ENCODE measurements around the gene CACHD1. TPM values are rescaled to one million over a fixed set of nuclear protein-coding genes. Genes with fewer than 3 reads are reported as not detected.

Gene CACHD1
- polyA plus RNA-seq, 1 donor from 2014 or later: 12.7 TPM

- Histone ChIP-seq H3K27me3 (ENCODE audit: insufficient read depth, low read depth, low read length) (no peaks in the 10 kb centered on the region), H3K79me2 (replicated peaks; ENCODE audit: insufficient read depth, low read length) (peaks cover 6% of the 10 kb centered on the region), H3K9me3 (ENCODE audit: low read length) (no peaks in the 10 kb centered on the region), H4K20me1 (ENCODE audit: insufficient read depth) (no peaks in the 10 kb centered on the region), H3K4me2 (ENCODE audit: low read length) (no peak overlapping the region), H3K9ac (ENCODE audit: low read length) (no peak overlapping the region), H3K4me3 (ENCODE audit: low read length) (no peak overlapping the region), H2AFZ (ENCODE audit: low read depth, low read length) (no peak overlapping the region), H3K36me3 (ENCODE audit: insufficient read depth, low read length) (no peaks in the 10 kb centered on the region), H3F3A (ENCODE audit: insufficient read depth, low read length, poor library complexity, severe bottlenecking) (no peaks in the 10 kb centered on the region), H3K9me2 (ENCODE audit: insufficient read depth, low read length) (no peaks in the 10 kb centered on the region), H3K27ac (ENCODE audit: low read length) (peak overlapping the region; percentile 23)
- TF ChIP-seq RAD21 (conservative IDR thresholded peaks at IDR 0.05): no peak
- no peak for TF ChIP-seq TAF1 (IDR thresholded peaks at IDR 0.05; ENCODE audit: low read depth)
- TF ChIP-seq CTCF (IDR thresholded peaks at IDR 0.05; ENCODE audit: poor library complexity, severe bottlenecking): no peak
- no peak for TF ChIP-seq EZH2 (IDR thresholded peaks at IDR 0.05; ENCODE audit: borderline replicate concordance, insufficient read depth, low read length, poor library complexity, severe bottlenecking)
- no peak for TF ChIP-seq MXI1 (conservative IDR thresholded peaks at IDR 0.05; ENCODE audit: poor library complexity, severe bottlenecking)
- no peak for TF ChIP-seq REST (IDR thresholded peaks at IDR 0.05; ENCODE audit: borderline replicate concordance)
- no peak for TF ChIP-seq EP300 (conservative IDR thresholded peaks at IDR 0.05; ENCODE audit: poor library complexity, severe bottlenecking)
- no peak for TF ChIP-seq SMC3 (conservative IDR thresholded peaks at IDR 0.05; ENCODE audit: poor library complexity)
- no peak for TF ChIP-seq POLR2AphosphoS5 (IDR thresholded peaks at IDR 0.05)
These were observed 70.4 kb downstream of the CACHD1 start for GRCh38 chr1:64540265-64540791.

- no peak overlapping the region for H3K4me3 ChIP-seq (ENCODE audit: low read length)
- no peak overlapping the region for H3K27ac ChIP-seq (ENCODE audit: low read length)
- H3K9me2 ChIP-seq (ENCODE audit: insufficient read depth, low read length): no peaks in the 10 kb centered on the region
- H4K20me1 ChIP-seq (ENCODE audit: insufficient read depth): no peaks in the 10 kb centered on the region
- peaks cover 6% of the 10 kb centered on the region for H3K79me2 ChIP-seq (replicated peaks; ENCODE audit: insufficient read depth, low read length)
- TF ChIP-seq RAD21 (conservative IDR thresholded peaks at IDR 0.05) (no peak), MXI1 (conservative IDR thresholded peaks at IDR 0.05; ENCODE audit: poor library complexity, severe bottlenecking) (no peak), CTCF (IDR thresholded peaks at IDR 0.05; ENCODE audit: poor library complexity, severe bottlenecking) (no peak), POLR2AphosphoS5 (IDR thresholded peaks at IDR 0.05) (no peak), SMC3 (conservative IDR thresholded peaks at IDR 0.05; ENCODE audit: poor library complexity) (no peak), TAF1 (IDR thresholded peaks at IDR 0.05; ENCODE audit: low read depth) (no peak), EP300 (conservative IDR thresholded peaks at IDR 0.05; ENCODE audit: poor library complexity, severe bottlenecking) (no peak), REST (IDR thresholded peaks at IDR 0.05; ENCODE audit: borderline replicate concordance) (no peak), EZH2 (IDR thresholded peaks at IDR 0.05; ENCODE audit: borderline replicate concordance, insufficient read depth, low read length, poor library complexity, severe bottlenecking) (no peak)
- no peak overlapping the region for H3K4me2 ChIP-seq (ENCODE audit: low read length)
- no peaks in the 10 kb centered on the region for H3K27me3 ChIP-seq (ENCODE audit: insufficient read depth, low read depth, low read length)
- H2AFZ ChIP-seq (ENCODE audit: low read depth, low read length): no peak overlapping the region
- no peaks in the 10 kb centered on the region for H3F3A ChIP-seq (ENCODE audit: insufficient read depth, low read length, poor library complexity, severe bottlenecking)
- H3K9ac ChIP-seq (ENCODE audit: low read length): no peak overlapping the region
- H3K36me3 ChIP-seq (ENCODE audit: insufficient read depth, low read length): no peaks in the 10 kb centered on the region
- no peaks in the 10 kb centered on the region for H3K9me3 ChIP-seq (ENCODE audit: low read length)
These were observed 72.2 kb downstream of the CACHD1 start for GRCh38 chr1:64542118-64542517.

All from neural cell (in vitro differentiated cells).